GM19324 (cell line): ENCODE data around the gene PCSK2.
"Not testable (repeated sequence)": the region's sequence is repeated elsewhere in the genome, so short reads cannot be mapped to it uniquely, and the experiment has no call there.

Experiments used
- ATAC-seq: cut with Tn5 transposase; IDR thresholded peaks from one replicate; pipeline ENCODE4 v1.9.1; 2021; ENCODE audit warnings: mild to moderate bottlenecking, moderate library complexity; ENCODE audit not compliant: unreplicated experiment, low FRiP score

The PCSK2 gene, protein sequence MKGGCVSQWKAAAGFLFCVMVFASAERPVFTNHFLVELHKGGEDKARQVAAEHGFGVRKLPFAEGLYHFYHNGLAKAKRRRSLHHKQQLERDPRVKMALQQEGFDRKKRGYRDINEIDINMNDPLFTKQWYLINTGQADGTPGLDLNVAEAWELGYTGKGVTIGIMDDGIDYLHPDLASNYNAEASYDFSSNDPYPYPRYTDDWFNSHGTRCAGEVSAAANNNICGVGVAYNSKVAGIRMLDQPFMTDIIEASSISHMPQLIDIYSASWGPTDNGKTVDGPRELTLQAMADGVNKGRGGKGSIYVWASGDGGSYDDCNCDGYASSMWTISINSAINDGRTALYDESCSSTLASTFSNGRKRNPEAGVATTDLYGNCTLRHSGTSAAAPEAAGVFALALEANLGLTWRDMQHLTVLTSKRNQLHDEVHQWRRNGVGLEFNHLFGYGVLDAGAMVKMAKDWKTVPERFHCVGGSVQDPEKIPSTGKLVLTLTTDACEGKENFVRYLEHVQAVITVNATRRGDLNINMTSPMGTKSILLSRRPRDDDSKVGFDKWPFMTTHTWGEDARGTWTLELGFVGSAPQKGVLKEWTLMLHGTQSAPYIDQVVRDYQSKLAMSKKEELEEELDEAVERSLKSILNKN

DNA sequence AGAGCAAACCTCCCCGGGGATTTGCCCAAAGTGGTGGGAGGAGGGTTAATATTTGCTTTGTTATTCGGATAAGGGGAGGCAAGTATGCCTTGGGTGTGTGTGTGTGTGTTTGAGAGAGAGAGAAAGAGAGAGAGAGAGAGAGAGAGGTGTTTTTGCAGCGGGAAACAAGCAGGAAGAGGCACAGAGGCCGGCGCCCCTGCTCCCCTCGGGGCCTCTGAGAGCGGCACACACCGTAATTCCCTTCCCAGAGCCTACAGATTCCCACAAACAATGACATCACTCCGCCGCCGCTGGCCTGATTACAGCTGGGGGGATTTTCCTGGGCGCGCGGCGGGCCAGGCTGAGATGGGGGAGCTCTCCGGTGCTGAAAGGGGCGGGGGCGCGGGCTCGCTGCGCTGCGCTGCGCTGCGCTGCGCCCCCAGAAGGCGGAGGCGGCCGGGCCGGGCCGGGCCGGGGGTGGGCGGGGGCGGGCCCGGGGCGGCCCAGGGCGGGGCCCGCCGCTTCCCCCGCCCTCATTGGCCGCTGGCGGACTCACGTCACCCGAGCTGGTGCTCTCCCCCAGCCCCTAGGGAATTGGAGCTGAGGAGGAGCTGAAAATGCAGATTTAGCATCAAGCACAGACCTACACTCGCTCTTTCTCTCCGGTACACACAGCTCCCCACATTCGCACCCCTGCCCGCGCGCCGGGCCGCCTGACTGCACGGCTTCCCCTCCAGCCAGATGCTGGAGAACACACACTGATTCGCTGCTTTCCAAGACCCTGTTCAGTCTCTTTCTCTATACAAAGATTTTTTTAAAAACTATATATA lies at the start of gene PCSK2:
Gene PCSK2 (plus strand): TSS at position 631 of the 809 bp plus-strand sequence. CDS start 266 bp downstream, outside the sequence.
- no peak for ATAC-seq

DNA sequence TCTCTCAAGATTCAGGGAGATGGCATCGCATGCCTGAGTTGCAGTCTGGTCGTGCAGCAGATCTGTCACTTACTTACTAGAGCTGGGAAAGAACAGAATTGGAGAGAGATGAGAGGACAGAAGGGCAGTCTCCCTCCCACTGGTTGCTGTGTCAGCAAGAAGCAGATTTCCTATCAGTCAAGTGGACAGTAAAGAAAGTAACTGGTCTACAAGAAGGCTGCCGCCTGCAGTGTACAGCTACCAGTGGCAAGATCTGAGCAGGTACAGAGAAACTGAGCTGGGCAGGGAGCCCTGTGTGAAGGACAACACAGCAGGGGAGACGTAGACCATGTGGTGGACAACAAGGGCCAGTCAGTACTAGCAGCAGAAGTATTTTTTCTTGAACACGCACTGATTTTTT lies 49.5 kb upstream of the PCSK2 start:
- ATAC-seq: no peak

DNA sequence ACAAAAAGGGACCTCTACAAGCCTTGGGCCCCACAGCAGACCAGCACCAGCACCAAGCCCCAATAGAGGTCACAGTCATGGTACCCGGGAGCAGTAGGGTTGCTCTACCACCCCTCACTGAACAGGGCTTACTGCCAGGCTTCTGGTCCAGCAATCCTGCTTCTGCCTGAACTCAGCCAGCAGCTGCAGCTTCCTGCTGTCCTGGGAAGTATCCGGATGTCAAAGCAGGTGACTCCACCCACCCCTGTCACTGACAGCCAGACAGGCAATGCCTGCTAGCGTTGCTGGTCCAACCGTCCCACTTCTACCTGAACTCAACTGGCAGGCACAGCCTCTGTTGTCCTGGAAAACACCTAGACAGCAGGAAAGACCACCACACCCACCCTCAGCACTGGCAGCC lies 47.0 kb upstream of the PCSK2 start:
- no peak for ATAC-seq

DNA sequence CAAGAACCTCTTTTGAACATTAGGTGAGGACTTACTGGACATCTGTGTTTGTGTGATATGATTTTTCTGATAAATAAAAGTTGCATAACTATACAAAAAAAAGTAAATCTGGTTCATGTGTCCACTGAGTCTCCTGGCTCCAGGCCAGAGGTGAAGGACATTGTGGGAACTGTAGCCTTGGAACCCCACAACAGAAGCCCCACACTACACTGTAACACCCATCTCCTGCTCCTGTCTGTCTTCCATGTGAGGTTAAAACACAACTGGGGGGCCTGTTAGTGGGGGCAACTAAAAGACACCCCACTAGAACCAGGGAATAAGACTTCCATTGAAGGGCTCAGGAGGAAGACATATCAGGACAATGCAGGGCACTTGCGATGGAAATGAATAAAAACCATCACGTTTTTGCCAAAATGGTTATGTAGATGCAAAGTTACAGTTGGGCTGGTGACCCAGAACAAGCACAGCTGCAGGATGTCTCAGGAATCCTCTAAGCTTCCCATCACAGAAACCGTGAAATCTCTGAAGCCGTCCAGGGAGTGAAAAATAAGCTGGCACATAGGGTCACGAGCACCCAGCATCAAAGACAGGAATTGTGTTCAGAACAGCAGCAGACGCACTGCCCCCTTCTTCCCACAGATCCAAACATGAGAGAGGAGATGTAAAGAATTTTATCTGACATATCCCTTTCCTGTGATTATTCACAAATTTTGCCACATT lies 36.7 kb upstream of the PCSK2 start:
- ATAC-seq: no peak

DNA sequence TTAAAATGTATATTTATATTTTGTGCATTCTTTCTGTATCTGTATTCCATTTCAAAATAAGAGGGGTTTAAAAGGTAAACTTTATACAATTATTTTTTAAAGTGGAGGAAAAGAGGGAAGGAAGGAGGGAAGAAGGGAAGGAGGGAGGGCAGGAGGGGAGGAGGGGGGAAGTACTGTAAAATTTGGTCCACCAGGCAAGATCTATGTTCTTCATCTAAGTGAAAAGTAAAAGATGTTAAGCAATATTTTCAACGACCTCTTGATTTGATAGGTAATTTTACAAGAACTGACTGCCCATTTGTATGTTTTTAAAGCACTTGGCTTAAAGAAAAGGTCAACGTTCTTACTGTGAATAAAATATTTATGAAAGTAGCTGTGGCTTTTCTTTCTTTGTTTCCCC lies 29.8 kb upstream of the PCSK2 start:
- no peak for ATAC-seq

DNA sequence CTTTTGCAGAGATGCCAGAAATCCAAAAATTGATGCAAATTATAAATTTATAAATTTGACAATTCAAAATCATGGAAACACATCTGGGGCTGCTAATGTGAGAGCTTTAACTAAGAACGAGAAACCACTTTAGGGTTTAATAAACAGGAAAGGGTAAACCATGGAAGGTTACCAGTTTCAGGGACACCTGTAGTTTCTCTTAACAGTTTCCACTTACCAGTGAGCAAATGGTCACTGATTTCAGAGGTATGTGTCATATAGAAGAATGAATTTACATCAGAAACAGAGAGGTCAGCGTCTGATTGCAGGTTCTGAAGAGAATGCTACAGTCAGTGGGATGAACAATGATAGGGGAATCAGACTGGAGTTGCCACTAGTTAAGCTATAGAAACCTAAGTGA lies 24.8 kb upstream of the PCSK2 start:
- ATAC-seq: no peak

DNA sequence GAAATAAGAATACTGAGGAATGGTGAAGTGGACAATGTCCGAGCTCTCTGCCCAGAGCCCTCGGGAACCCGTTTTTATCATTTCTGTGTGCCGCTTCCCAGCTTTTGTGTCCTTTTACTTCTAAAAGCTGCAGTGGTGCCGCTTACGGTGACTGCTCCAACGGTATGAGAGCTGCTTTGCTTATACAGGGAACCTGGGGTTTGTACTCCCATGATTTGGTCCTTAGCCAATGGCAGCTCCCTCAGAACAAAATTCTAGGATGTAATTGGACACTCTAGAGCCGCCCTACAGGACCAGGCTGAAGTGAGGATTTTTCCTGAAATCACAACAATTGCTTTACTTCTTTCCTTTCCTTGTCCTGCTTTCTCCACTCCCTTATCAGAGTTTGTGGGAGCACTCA lies 24.2 kb upstream of the PCSK2 start:
- no peak for ATAC-seq

DNA sequence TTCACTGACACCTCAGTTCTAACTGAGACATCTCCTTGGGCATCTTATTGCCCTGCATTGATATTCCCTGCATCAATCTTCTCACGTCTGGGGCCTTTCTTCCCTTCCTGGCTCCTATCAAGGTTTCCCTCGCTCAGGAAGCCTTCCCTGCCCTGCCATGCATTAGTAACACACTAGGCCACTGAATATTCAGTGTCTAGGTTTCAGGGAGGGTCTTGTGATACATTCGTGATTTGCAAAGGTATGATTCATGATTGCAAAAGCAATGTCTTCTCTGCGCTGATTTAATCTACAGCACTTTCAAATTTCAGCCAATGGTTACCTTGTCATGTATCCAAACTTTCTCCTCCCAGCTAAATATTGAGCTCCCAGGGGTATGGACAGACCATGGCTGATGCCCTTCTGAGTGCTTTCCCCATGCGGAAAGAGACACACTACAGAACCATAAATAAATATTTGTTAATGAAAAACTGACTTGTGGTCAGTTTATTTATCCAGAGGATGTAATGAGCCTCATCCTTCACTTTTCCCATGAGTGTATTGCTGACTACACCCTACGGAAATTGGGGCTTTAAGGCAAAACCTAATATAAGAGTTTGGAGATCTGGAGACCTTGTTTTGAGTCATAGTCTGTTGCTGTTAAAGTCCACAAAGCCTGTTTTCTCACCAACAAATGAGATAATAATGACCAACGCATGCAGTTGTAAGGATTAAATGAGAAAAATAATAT lies 21.6 kb upstream of the PCSK2 start:
- ATAC-seq: no peak

DNA sequence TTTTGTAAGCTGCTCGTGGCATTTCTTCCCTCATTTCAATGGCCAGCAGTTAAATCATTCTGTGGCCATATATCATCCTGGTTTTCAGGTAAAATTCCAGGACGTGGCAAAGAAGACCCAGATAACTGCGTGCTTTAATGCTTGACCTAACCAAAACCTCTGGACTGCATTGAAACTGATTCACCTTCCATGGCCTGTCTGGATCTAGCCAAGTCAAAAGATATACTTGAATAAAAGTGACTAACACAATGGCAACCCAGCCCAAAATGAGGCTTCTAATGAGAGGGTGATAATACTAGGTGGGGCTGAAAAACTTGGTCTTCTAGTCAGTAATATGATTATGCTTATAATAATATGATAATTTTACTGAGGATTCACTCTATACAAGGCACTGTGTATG lies 16.5 kb upstream of the PCSK2 start:
- no peak for ATAC-seq

DNA sequence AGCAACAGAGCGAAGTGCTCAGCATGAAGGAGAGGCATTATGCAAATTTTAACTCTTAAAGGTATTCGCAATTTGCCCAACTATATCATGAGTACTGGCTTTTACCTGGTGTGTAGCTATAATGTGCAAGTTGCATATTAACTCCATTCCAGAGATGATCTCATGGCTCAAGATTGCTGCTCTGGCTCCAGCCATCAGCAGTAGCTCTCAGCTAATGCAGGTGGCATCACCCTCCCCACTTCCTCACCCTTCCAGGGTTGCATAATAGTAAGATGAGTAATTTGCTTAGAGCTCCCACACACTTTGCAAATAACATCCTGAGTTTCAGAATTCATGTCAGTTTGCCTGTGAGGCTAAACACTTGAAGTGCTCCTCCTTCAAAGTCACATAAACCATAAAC lies 15.9 kb upstream of the PCSK2 start:
- ATAC-seq: no peak

DNA sequence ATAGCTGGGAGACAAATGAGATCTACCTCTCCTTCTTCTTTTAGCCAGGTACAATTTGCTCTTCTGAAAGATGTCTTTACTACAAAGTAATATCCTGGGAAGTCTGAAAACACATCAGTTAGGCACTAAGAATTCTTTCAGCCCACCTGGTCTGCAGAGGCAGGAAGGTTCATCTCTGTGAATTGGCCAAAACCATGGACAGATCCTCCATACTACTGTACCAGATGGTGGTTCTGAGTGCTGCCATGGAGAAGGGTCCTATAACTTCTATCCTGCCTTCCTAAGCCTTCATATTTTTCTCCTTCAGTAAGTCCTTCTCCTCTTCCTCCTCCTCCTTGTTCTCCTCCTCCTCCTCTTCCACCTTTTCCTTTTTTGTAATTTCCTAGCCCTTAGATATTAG lies 11.7 kb upstream of the PCSK2 start:
- ATAC-seq: no peak

DNA sequence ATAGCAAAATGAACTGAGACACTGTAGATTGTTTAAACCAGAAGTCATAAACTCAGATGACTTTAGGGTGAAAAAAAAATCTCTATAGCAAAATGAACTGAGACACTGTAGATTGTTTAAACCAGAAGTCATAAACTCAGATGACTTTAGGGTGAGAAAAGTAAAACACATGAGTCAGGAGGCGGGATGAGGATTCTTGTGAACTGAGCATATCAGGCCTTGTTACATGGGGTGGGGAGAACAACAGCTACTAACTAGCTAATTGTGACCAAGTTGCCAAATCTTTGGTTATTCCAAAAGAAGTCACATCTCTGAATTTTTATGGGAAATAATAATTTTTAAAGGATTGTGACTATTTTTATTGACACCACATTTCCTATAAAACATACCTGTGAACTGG lies 7.0 kb upstream of the PCSK2 start:
- ATAC-seq: not testable (repeated sequence)

DNA sequence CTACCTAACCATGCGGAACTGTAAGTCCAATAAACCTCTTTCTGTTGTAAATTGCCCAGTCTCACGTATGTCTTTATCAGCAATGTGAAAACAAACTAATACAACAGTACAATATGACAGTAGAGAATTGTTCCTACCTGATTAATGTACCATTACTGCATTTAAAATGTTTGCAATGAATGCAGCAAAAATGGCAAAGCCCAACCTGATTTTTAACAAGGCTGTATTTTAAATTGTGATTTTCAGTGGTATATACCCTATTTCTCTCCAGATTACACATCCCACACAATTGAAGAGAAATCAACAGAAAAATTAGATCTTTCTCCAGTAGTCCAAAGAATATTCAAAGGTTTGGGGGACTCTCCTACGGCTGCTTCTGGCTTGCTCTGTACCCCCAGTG lies 3.3 kb upstream of the PCSK2 start:
- no peak for ATAC-seq

DNA sequence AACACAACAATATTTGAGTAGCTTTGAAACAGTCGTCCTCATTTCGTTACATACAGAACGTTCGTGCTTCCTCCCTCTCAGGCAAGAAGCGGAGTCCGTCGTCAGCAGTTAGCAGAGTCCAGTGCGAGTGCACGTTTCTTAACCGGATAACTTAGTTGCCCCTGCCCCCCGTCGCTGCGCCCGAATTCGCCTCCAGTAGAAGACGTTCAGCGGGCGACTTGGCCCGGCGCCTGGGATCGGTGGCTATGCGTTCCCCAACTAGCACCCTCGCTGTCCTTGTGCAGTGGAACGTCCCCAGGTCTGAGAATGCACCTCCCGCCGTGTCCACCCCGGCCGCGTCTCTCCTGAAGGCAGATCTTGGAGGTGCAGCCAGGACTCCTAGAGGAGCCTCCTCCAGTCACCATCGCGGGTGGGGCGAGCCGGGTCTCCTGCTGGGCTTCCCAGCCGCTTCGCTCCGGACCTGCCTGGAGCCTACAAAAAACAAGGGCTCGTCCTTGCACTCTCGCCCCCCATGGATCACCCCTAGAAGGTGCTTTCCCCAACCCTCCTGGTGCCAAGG lies 910 bp upstream of the PCSK2 start:
- ATAC-seq: no peak

DNA sequence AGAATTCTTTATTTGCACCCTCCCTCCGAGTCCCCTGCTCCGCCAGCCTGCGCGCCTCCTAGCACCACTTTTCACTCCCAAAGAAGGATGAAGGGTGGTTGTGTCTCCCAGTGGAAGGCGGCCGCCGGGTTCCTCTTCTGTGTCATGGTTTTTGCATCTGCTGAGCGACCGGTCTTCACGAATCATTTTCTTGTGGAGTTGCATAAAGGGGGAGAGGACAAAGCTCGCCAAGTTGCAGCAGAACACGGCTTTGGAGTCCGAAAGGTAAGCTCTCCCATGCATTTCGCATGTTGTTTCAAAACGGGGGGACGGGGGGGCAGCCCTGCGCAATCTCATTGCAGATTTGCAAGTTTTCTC lies 357 bp downstream of the PCSK2 start:
- ATAC-seq: no peak

DNA sequence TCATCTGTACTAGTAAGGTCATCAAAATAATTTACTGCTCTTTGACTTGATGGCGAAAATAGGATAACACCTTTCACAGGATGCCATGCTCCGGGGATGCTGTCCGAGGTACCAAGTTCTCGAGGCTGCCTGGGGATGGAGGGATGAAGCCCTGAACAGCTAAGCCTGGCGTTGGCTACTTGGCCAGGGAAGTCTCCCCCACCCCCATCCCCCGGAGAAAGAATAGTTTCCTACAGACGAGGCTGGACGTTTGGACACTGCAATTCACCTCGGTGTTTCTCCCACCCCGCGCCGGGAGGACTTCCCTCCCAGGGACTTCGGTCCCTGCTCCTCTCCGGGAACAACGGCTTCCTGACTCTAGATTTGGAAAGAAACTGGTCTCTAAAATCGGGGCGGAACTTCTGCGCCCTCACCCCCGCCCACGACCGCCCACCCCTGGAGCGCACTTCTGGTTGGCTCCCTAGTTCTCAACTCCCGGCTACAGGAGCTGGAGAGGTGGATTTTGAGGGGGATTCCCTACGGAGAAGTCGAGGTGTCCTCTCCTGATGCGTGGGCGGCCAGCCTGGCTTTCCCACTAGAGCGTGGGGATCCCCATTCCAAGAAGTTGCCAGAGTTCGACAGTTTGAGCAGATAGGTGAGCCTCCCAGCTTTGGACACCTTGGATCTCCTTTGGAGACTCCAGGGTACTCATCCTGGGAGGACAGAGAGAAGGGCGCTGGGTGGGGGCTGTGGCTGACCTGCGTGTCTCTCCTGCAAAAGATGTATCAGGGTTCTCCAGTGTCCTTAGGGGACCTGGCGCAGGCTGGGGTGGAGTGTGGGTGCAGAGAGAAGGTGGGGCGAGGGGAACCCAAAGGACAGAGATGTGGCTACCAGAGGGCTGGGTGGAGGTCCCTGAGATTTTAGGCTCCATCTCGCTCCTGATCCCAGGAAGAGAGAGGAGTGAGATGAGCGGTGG lies 1.1 kb downstream of the PCSK2 start:
- ATAC-seq: no peak

DNA sequence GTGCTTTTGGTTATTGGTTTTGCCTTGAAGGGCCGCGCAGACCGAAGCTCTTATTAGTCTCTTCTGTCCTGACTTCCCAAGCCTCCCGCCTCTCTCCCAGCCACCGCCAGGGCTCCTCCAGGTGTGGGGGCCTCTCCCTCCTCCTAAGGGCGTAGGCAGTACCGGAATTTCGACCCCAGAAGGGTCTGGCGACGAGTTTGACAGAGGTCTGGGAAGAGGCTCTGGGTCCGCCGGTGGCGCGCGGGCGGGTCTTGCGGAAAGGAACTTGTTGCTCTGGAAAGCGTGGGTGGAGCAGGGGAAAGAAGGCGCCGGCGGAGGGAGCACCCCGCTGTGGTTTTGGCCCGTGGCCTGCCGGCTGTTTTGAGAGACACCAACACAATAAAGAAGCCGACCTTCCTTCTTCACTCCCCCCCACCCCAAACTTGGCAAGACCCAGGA lies 1.8 kb downstream of the PCSK2 start:
- no peak for ATAC-seq

DNA sequence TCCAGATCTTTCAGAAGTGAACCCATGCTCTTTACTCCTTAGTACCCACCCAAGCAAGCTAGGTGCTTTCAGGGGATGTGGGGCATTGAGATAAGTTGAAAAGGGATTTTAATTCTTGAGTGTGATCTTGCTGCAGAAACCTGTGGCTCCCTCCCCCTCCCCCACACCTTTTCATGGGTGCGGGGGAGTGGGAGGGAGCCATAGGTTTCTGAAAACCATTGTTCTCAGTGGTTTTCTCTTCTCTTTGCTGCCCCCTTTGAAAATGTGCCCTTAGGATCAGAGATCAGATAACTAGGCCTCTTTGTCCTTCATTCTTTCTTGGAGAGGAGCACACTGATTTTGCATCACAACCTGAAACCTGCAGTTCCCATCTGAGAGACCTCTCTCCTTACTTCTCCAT lies 2.4 kb downstream of the PCSK2 start:
- ATAC-seq: no peak

DNA sequence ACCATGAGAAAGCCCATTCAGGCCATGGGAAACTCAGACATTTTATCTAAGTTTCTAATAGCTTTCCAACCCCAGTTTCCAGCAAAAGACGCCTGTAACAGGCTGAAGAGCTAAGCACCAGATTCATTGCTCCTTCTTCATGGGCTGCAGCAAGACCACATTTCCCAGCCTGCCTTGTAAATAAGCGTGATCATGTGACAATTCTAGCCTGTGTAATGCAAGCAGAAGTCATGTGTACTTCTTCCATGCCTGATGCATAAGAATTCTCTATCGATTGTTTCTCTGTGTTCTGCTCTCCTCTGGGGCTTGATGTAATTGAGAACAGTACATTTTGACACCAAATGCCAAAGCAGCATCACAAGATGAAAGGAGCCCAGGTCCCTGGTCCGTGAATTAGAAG lies 6.8 kb downstream of the PCSK2 start:
- no peak for ATAC-seq
